K562 (cell line): ENCODE measurements around the gene PEX6. TPM values are rescaled to one million over a fixed set of nuclear protein-coding genes. Genes with fewer than 3 reads are reported as not detected.

Experiments used
- ARID2 ChIP-seq: fragments of 450-650 bp; IDR thresholded peaks from 2 replicates; pipeline ENCODE4 v1.6.1; 2017; ENCODE audit warnings: antibody characterized with exemption, mild to moderate bottlenecking
- ASH1L ChIP-seq: fragments of 450-650 bp; IDR thresholded peaks from 2 replicates; pipeline ENCODE4 v1.6.1; 2018; ENCODE audit warnings: borderline replicate concordance, mild to moderate bottlenecking, low read depth; ENCODE audit not compliant: partially characterized antibody
- BCL6 ChIP-seq: fragments of 250-450 bp; sonication (Bioruptor Pico); IDR thresholded peaks from 2 replicates; pipeline ENCODE4 v1.4.0; 2020
- CBFA2T2 ChIP-seq: fragments of 450-650 bp; conservative IDR thresholded peaks from 2 replicates; pipeline ENCODE4 v1.6.1; 2017; ENCODE audit warnings: mild to moderate bottlenecking
- CHD1 ChIP-seq: fragments of 200-600 bp; sonication (generic); IDR thresholded peaks from one replicate; pipeline ENCODE4 v1.6.1; 2012; ENCODE audit warnings: mild to moderate bottlenecking, moderate library complexity, low read length, inconsistent platforms
- NFE2 ChIP-seq: IDR thresholded peaks from 2 replicates; pipeline ENCODE4 v1.6.1; 2014; ENCODE audit warnings: antibody characterized with exemption, low read depth
- POLR2A ChIP-seq: fragments of 450-650 bp; conservative IDR thresholded peaks from 2 replicates; pipeline ENCODE4 v1.6.1; 2016
- POLR2H ChIP-seq: IDR thresholded peaks from 2 replicates; pipeline ENCODE4 v1.6.1; 2016; ENCODE audit warnings: missing genetic modification characterization, low read depth, mild to moderate bottlenecking, control low read depth, missing compliant biosample characterization, moderate library complexity
- RBBP5 ChIP-seq: fragments of 200-600 bp; sonication (generic); IDR thresholded peaks from 2 replicates; pipeline ENCODE4 v1.6.1; 2012; ENCODE audit warnings: borderline replicate concordance, mild to moderate bottlenecking, low read length, control low read depth, inconsistent platforms; ENCODE audit not compliant: insufficient read depth, poor library complexity, severe bottlenecking
- SP2 ChIP-seq: IDR thresholded peaks from 2 replicates; pipeline ENCODE4 v1.6.1; 2011; ENCODE audit warnings: mild to moderate bottlenecking, low read depth, low read length, moderate library complexity; ENCODE audit not compliant: poor library complexity, severe bottlenecking; ENCODE audit errors: extremely low read depth
- SUPT5H ChIP-seq: fragments of 450-650 bp; IDR thresholded peaks from 2 replicates; pipeline ENCODE4 v1.6.1; 2016
- U2AF2 ChIP-seq: fragments of 200-400 bp; formaldehyde crosslinking; optimal IDR thresholded peaks from 2 replicates; pipeline ENCODE3; 2017; ENCODE audit warnings: low read depth, mild to moderate bottlenecking, low read length
- ZNF263 ChIP-seq: sonication (generic); formaldehyde crosslinking; IDR thresholded peaks from 2 replicates; pipeline ENCODE4 v1.8.0; 2022; ENCODE audit warnings: mild to moderate bottlenecking, missing genetic modification reagents, borderline replicate concordance
- ZNF3 ChIP-seq: fragments of 250-450 bp; sonication (Bioruptor Pico); IDR thresholded peaks from 2 replicates; pipeline ENCODE4 v1.5.0; 2021; ENCODE audit warnings: mild to moderate bottlenecking, moderate library complexity
- polyA plus RNA-seq, 8 experiments: library from polyadenylated mRNA; depleted of rRNA in 4 of 8; stranded (reverse) in 5 of 8; unstranded in 3 of 8; fragments of >200 nt; fragmentation: Nextera tagmentation in 2 of 8; fragmentation: Illumina TruSeq in 1 of 8; extraction: Ambion mirVana in 2 of 8; extraction: Trizol in 1 of 8; gene quantifications; 2 replicates each; pipeline versions ENCODE4 v1.2.1 to v1.2.3, GENCODE V29; 2011 to 2014; ENCODE audit warnings: inconsistent platforms in 1 of 8, missing spikeins in 1 of 8
- total RNA-seq, 7 experiments: library from RNA; depleted of rRNA in 6 of 7; stranded (reverse); fragments of >200 nt in 6 of 7; fragmentation: Illumina TruSeq in 2 of 7; extraction: Trizol in 2 of 7; gene quantifications; 2 replicates each; pipeline versions ENCODE4 v1.2.1 to v1.2.3, GENCODE V29; 2011 to 2021; ENCODE audit warnings: low replicate concordance in 1 of 7
- TF ChIP-seq, protein P1 (sequence below), 3 experiments: IDR thresholded peaks in 2 of 3; conservative IDR thresholded peaks in 1 of 3; 2 replicates each; pipeline ENCODE4 v1.5.1; 2011 to 2012; ENCODE audit warnings: low read length in 3 of 3, mild to moderate bottlenecking in 3 of 3, control low read depth in 2 of 3, improper control_type of control experiment in 1 of 3, inconsistent platforms in 1 of 3, low read depth in 1 of 3, mixed read lengths in 1 of 3, moderate library complexity in 1 of 3; ENCODE audit not compliant: insufficient read depth in 2 of 3
- TF ChIP-seq, protein P2 (sequence below): fragments of 450-650 bp; IDR thresholded peaks from 2 replicates; pipeline ENCODE4 v1.6.1; 2016
- TF ChIP-seq, protein P3 (sequence below): conservative IDR thresholded peaks from 2 replicates; pipeline ENCODE4 v1.6.1; 2011; ENCODE audit warnings: low read depth, mild to moderate bottlenecking, low read length; ENCODE audit not compliant: control insufficient read depth
- TF ChIP-seq, protein P4 (sequence below): fragments of 200-800 bp; sonication (Bioruptor generic); IDR thresholded peaks from 2 replicates; pipeline ENCODE4 v1.6.1; 2016; ENCODE audit warnings: missing genetic modification characterization, missing compliant biosample characterization

PEX6 gene
- total and polyA plus RNA-seq, 9 of the 15 experiments (the other 6 are each of a cell fraction or from before 2014, with no cell fraction given) = 0.17 to 20.8 (median 6.9) TPM

GRCh38 chr6:42928986-42929820, 49.8 kb downstream of the PEX6 start, which contains the start of gene CNPY3 (continued):
- TF ChIP-seq, protein P1, sequence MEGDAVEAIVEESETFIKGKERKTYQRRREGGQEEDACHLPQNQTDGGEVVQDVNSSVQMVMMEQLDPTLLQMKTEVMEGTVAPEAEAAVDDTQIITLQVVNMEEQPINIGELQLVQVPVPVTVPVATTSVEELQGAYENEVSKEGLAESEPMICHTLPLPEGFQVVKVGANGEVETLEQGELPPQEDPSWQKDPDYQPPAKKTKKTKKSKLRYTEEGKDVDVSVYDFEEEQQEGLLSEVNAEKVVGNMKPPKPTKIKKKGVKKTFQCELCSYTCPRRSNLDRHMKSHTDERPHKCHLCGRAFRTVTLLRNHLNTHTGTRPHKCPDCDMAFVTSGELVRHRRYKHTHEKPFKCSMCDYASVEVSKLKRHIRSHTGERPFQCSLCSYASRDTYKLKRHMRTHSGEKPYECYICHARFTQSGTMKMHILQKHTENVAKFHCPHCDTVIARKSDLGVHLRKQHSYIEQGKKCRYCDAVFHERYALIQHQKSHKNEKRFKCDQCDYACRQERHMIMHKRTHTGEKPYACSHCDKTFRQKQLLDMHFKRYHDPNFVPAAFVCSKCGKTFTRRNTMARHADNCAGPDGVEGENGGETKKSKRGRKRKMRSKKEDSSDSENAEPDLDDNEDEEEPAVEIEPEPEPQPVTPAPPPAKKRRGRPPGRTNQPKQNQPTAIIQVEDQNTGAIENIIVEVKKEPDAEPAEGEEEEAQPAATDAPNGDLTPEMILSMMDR (IDR thresholded peaks at IDR 0.05 in 2 of 3, conservative IDR thresholded peaks at IDR 0.05 in 1 of 3; ENCODE audit: insufficient read depth in 2 of 3, low read depth in 1 of 3, low read length in 3 of 3) = peak in 2 of 3 experiments; percentile 15 to 36; a peak in 2 of 6 replicates
- no peak for TF ChIP-seq ZNF3 (CRISPR knock-in tag)
- TF ChIP-seq CBFA2T2 = no peak; the same call in 1 of the 2 replicates
- TF ChIP-seq, protein P2, sequence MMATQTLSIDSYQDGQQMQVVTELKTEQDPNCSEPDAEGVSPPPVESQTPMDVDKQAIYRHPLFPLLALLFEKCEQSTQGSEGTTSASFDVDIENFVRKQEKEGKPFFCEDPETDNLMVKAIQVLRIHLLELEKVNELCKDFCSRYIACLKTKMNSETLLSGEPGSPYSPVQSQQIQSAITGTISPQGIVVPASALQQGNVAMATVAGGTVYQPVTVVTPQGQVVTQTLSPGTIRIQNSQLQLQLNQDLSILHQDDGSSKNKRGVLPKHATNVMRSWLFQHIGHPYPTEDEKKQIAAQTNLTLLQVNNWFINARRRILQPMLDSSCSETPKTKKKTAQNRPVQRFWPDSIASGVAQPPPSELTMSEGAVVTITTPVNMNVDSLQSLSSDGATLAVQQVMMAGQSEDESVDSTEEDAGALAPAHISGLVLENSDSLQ = peak; percentile 28; the same call in 1 of the 2 replicates
- peak; percentile 36; the same call in 1 of the 2 replicates for TF ChIP-seq ZNF263 (CRISPR knock-in tag)
- peak; percentile 88 for TF ChIP-seq POLR2A
- peak; percentile 76 for TF ChIP-seq SP2
- TF ChIP-seq CHD1 = no peak
- TF ChIP-seq SUPT5H = peak; percentile 80
- peak; percentile 94 for TF ChIP-seq POLR2H (tag)
- 0 out of 2 replicates have a peak, but pooled peaks have one; percentile 1 for TF ChIP-seq NFE2
- no peak for TF ChIP-seq BCL6 (CRISPR knock-in tag)
- TF ChIP-seq ARID2 = no peak
- TF ChIP-seq, protein P3, sequence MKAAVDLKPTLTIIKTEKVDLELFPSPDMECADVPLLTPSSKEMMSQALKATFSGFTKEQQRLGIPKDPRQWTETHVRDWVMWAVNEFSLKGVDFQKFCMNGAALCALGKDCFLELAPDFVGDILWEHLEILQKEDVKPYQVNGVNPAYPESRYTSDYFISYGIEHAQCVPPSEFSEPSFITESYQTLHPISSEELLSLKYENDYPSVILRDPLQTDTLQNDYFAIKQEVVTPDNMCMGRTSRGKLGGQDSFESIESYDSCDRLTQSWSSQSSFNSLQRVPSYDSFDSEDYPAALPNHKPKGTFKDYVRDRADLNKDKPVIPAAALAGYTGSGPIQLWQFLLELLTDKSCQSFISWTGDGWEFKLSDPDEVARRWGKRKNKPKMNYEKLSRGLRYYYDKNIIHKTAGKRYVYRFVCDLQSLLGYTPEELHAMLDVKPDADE = peak; percentile 84
- TF ChIP-seq RBBP5 = peak; percentile 84
- peak; percentile 99 for TF ChIP-seq ASH1L
- TF ChIP-seq, protein P4, sequence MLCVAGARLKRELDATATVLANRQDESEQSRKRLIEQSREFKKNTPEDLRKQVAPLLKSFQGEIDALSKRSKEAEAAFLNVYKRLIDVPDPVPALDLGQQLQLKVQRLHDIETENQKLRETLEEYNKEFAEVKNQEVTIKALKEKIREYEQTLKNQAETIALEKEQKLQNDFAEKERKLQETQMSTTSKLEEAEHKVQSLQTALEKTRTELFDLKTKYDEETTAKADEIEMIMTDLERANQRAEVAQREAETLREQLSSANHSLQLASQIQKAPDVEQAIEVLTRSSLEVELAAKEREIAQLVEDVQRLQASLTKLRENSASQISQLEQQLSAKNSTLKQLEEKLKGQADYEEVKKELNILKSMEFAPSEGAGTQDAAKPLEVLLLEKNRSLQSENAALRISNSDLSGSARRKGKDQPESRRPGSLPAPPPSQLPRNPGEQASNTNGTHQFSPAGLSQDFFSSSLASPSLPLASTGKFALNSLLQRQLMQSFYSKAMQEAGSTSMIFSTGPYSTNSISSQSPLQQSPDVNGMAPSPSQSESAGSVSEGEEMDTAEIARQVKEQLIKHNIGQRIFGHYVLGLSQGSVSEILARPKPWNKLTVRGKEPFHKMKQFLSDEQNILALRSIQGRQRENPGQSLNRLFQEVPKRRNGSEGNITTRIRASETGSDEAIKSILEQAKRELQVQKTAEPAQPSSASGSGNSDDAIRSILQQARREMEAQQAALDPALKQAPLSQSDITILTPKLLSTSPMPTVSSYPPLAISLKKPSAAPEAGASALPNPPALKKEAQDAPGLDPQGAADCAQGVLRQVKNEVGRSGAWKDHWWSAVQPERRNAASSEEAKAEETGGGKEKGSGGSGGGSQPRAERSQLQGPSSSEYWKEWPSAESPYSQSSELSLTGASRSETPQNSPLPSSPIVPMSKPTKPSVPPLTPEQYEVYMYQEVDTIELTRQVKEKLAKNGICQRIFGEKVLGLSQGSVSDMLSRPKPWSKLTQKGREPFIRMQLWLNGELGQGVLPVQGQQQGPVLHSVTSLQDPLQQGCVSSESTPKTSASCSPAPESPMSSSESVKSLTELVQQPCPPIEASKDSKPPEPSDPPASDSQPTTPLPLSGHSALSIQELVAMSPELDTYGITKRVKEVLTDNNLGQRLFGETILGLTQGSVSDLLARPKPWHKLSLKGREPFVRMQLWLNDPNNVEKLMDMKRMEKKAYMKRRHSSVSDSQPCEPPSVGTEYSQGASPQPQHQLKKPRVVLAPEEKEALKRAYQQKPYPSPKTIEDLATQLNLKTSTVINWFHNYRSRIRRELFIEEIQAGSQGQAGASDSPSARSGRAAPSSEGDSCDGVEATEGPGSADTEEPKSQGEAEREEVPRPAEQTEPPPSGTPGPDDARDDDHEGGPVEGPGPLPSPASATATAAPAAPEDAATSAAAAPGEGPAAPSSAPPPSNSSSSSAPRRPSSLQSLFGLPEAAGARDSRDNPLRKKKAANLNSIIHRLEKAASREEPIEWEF (CRISPR knock-in tag) = 0 out of 2 replicates have a peak, but pooled peaks have one; percentile 48
- TF ChIP-seq U2AF2 = no peak
